ENCODE results near the gene GSTM3. TPM values are rescaled to one million over a fixed set of nuclear protein-coding genes. Genes with fewer than 3 reads are reported as not detected.
A peak's percentile ranks its signal among the peaks of the same experiment; 100 is the strongest.
"Not testable (repeated sequence)": the region's sequence is repeated elsewhere in the genome, so short reads cannot be mapped to it uniquely, and the experiment has no call there.

Gene GSTM3
- total and polyA plus RNA-seq, 2 of the 13 experiments (the other 11 are each of a cell fraction or from before 2014, with no cell fraction given): 127 to 142 TPM

DNA sequence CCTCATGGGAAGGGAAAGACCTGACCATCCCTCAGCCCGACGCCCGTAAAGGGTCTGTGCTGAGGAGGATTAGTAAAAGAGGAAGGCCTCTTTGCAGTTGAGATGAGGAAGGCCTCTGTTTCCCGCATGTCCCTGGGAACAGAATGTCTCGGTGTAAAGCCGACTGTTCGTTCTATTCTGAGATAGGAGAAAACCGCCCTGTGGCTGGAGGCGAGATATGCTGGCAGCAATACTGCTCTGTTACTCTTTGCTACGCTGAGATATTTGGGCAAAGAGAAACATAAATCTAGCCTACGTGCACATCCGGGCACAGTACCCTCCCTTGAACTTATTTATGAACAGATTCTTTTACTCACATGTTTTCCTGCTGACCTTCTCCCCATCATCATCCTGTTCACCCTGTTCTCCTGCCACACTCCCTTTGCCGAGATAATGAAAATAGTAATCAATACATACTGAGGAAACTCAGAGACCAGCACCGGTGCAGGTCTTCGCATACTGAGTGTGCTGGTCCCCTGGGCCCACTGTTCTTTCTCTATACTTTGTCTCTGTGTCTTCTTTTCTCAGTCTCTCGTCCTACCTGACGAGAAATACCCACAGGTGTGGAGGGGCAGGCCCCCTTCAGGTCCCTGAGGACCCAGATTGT is 26.3 kb upstream of the GSTM3 start:
- intact Hi-C loops (cut with micrococcal nuclease; ENCODE audit: unreplicated experiment); H3K9me3 ChIP-seq (ENCODE audit: low read length); FAIRE-seq; DNase-seq (ENCODE audit: low spot score); H3K27ac ChIP-seq (ENCODE audit: extremely low read length, insufficient read depth, low read length); in situ Hi-C loops (cut with HindIII; ENCODE audit: extremely low pct_ligation_motif_present, low pct_unique_long_range_greater_than_20kb); H3K4me2 ChIP-seq (ENCODE audit: low read depth, low read length); H3K36me3 ChIP-seq (replicated peaks in 1 of 2; ENCODE audit: control insufficient read depth in 1 of 2, insufficient read depth in 2 of 2, low read length in 2 of 2); H3K9ac ChIP-seq (ENCODE audit: insufficient read depth, low read depth, low read length); BruUV-seq (replicated peaks); H4K20me1 ChIP-seq (ENCODE audit: insufficient read depth, low read length); H3K4me3 ChIP-seq (replicated peaks in 1 of 3; ENCODE audit: insufficient read depth in 1 of 3, low read depth in 2 of 3, low read length in 3 of 3); H2AFZ ChIP-seq (ENCODE audit: low read length); ATAC-seq; POLR2A ChIA-PET; CTCF ChIA-PET (ENCODE audit: low intra/inter-chr PET ratio, low total read pairs): not testable (repeated sequence)
- Histone ChIP-seq H3K79me2 (ENCODE audit: insufficient read depth, low read length) (peaks cover 17% of the 10 kb centered on the region), H3K4me1 (ENCODE audit: insufficient read depth, low read length) (peaks cover 68% of the 10 kb centered on the region), H3K27me3 (ENCODE audit: control insufficient read depth in 1 of 2, insufficient read depth in 2 of 2, low read length in 2 of 2) (peaks cover 2 to 19% of the 10 kb centered on the region in 2 experiments; a peak in 3 of 5 replicates)
- WGBS (ENCODE audit: low lambda C conversion rate): 81% methylated on average over 17 of the region's 17 CpGs
- peak; percentile 15; the same call in 1 of the 2 replicates for TF ChIP-seq ZFX (CRISPR knock-in tag; IDR thresholded peaks at IDR 0.05; ENCODE audit: low read depth)

GRCh38 chr1:109765896-109766615 is 25.2 kb upstream of the GSTM3 start:
- Histone ChIP-seq H4K20me1 (ENCODE audit: insufficient read depth, low read length) (no peaks in the 10 kb centered on the region), H3K4me2 (ENCODE audit: low read depth, low read length) (no peak overlapping the region), H3K4me1 (ENCODE audit: insufficient read depth, low read length) (peaks cover 68% of the 10 kb centered on the region), H3K9me3 (ENCODE audit: low read length) (no peaks in the 10 kb centered on the region), H3K9ac (ENCODE audit: insufficient read depth, low read depth, low read length) (no peak overlapping the region), H3K27me3 (ENCODE audit: control insufficient read depth in 1 of 2, insufficient read depth in 2 of 2, low read length in 2 of 2) (peaks cover 2 to 19% of the 10 kb centered on the region in 2 experiments; a peak in 3 of 5 replicates), H3K79me2 (ENCODE audit: insufficient read depth, low read length) (peaks cover 24% of the 10 kb centered on the region), H3K36me3 (replicated peaks in 1 of 2; ENCODE audit: control insufficient read depth in 1 of 2, insufficient read depth in 2 of 2, low read length in 2 of 2) (no peaks in the 10 kb centered on the region), H3K4me3 (replicated peaks in 1 of 3; ENCODE audit: insufficient read depth in 1 of 3, low read depth in 2 of 3, low read length in 3 of 3) (no peak overlapping the region), H2AFZ (ENCODE audit: low read length) (no peak overlapping the region), H3K27ac (ENCODE audit: extremely low read length, insufficient read depth, low read length) (no peak overlapping the region)
- WGBS (ENCODE audit: low lambda C conversion rate): 80% methylated on average over 10 of the region's 13 CpGs
- in situ Hi-C loops (cut with HindIII; ENCODE audit: extremely low pct_ligation_motif_present, low pct_unique_long_range_greater_than_20kb) (no loop called here), intact Hi-C loops (cut with micrococcal nuclease; ENCODE audit: unreplicated experiment) (no loop called here)
- ATAC-seq: no peak
- FAIRE-seq: no peak
- no peak for DNase-seq (ENCODE audit: low spot score)
- no TSS peak for BruUV-seq (replicated peaks)
- TF ChIP-seq, protein P1, sequence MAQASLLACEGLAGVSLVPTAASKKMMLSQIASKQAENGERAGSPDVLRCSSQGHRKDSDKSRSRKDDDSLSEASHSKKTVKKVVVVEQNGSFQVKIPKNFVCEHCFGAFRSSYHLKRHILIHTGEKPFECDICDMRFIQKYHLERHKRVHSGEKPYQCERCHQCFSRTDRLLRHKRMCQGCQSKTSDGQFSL (CRISPR knock-in tag; IDR thresholded peaks at IDR 0.05): no peak
- TF ChIP-seq ZNF687 (CRISPR knock-in tag; IDR thresholded peaks at IDR 0.05): peak; percentile 39
- CTCF ChIA-PET (ENCODE audit: low intra/inter-chr PET ratio, low total read pairs): no interaction called here
- POLR2A ChIA-PET: interaction anchor here (0.9 kb wide), 1 partner anchor 218 kb away, joined by 3 read pairs; the partner anchor contains the start of gene AHCYL1

Measured in HepG2 (cell line).